AG04450 (cell line): ENCODE measurements around the gene PRRC2C. TPM values are rescaled to one million over a fixed set of nuclear protein-coding genes. Genes with fewer than 3 reads are reported as not detected.

Experiments used
- CTCF ChIA-PET: fragments of 300-600, 350-600 bp; formaldehyde crosslinking; extraction: SDS; loops from one replicate; lab custom pipeline; 2022; ENCODE audit warnings: antibody characterized with exemption, inconsistent platforms; lab: Charles Lee
- POLR2A ChIA-PET: fragments of 350-600 bp; formaldehyde crosslinking; extraction: SDS; loops from one replicate; lab custom pipeline; 2021; ENCODE audit warnings: antibody characterized with exemption, inconsistent platforms; lab: Yijun Ruan, JAX
- DNase-seq: peaks from one replicate; pipeline ENCODE4 v3.0.0-alpha.2; 2011; ENCODE audit warnings: low read depth, low spot score
- H3K27ac ChIP-seq: one replicate; pipeline ENCODE4 v1.5.1; 2012; ENCODE audit warnings: low read depth, low read length, control low read depth
- H3K27me3 ChIP-seq: one replicate; pipeline ENCODE4 v1.6.0; 2012; ENCODE audit warnings: low read length; ENCODE audit not compliant: control insufficient read depth, insufficient read depth
- H3K4me3 ChIP-seq: 2 replicates; pipeline ENCODE4 v1.5.1; 2011; ENCODE audit warnings: mild to moderate bottlenecking, low read depth, low read length, control low read depth
- H3K9me3 ChIP-seq: 2 replicates; pipeline ENCODE4 v1.5.1; 2012; ENCODE audit warnings: low read length; ENCODE audit not compliant: control insufficient read depth, insufficient read depth
- CTCF ChIP-seq: IDR thresholded peaks from 2 replicates; pipeline ENCODE4 v1.5.1; 2011; ENCODE audit warnings: low read depth, low read length, control low read depth, inconsistent platforms
- polyA plus RNA-seq: library from polyadenylated mRNA; depleted of rRNA; stranded (reverse); fragments of >200 nt; gene quantifications from 2 replicates; pipeline ENCODE4 v1.2.3, GENCODE V29; 2011

PRRC2C gene
- polyA plus RNA-seq, 1 experiment: 66.4 TPM

- no peak for TF ChIP-seq CTCF
- CTCF ChIA-PET: no interaction called here
- H3K27ac ChIP-seq: no peak overlapping the region
These were observed 15.0 kb downstream of the PRRC2C start for GRCh38 chr1:171500304-171500703.

GRCh38 chr1:171500803-171501202 lies 15.5 kb downstream of the PRRC2C start:
- POLR2A ChIA-PET: no interaction called here
- H3K27me3 ChIP-seq: no peaks in the 10 kb centered on the region
- no peak overlapping the region for H3K4me3 ChIP-seq
- H3K27ac ChIP-seq: no peak overlapping the region
- no peak for TF ChIP-seq CTCF
- no peak for DNase-seq
- CTCF ChIA-PET: no interaction called here
- no peaks in the 10 kb centered on the region for H3K9me3 ChIP-seq

More at GRCh38 chr1:171500304-171500703, 15.0 kb downstream of the PRRC2C start:
- POLR2A ChIA-PET: interaction anchor here (0.6 kb wide), 1 partner anchor 282 kb away, joined by 5 read pairs; no protein-coding TSS in a partner anchor
- Histone ChIP-seq H3K27me3 (no peaks in the 10 kb centered on the region), H3K4me3 (no peak overlapping the region), H3K9me3 (no peaks in the 10 kb centered on the region)
- no peak for DNase-seq

GRCh38 chr1:171501305-171502024 lies 16.1 kb downstream of the PRRC2C start:
- ChIA-PET POLR2A (interaction anchor here (0.5 kb wide), 1 partner anchor 643 kb away, joined by 3 read pairs; no protein-coding TSS in a partner anchor), CTCF (interaction anchor here (0.5 to 1.0 kb wide), 2 partner anchors 17 to 1608 kb away, joined by 3 read pairs; no protein-coding TSS in a partner anchor)
- Histone ChIP-seq H3K4me3 (no peak overlapping the region), H3K9me3 (no peaks in the 10 kb centered on the region), H3K27ac (no peak overlapping the region), H3K27me3 (no peaks in the 10 kb centered on the region)
- no peak for DNase-seq
- no peak for TF ChIP-seq CTCF

- DNase-seq: no peak
- no peaks in the 10 kb centered on the region for H3K27me3 ChIP-seq
- ChIA-PET POLR2A (no interaction called here), CTCF (interaction anchor here (0.6 to 1.2 kb wide), 4 partner anchors 12 to 65 kb away, joined by 3 to 11 read pairs (median 4); partner anchors contain the start of gene PRRC2C)
- no peak overlapping the region for H3K27ac ChIP-seq
- H3K4me3 ChIP-seq: no peak overlapping the region
- TF ChIP-seq CTCF: no peak
- no peaks in the 10 kb centered on the region for H3K9me3 ChIP-seq
These were observed 21.4 kb downstream of the PRRC2C start for GRCh38 chr1:171506525-171507304.
